A673 (cell line): Measurements from ENCODE around the gene CERS6. TPM values are rescaled to one million over a fixed set of nuclear protein-coding genes. Genes with fewer than 3 reads are reported as not detected.

Source experiments
- BruUV-seq: library from RNA; stranded (reverse); fragments of 400-500 nt; replicated peaks from 2 replicates; lab custom pipeline; 2021; lab: Mats Ljungman, UMichigan
- CTCF ChIA-PET: fragments of 300-600 bp; sonication (Branson Sonifier 250); formaldehyde crosslinking; loops from one replicate; lab custom pipeline; 2022; ENCODE audit warnings: antibody characterized with exemption; lab: Charles Lee
- POLR2A ChIA-PET: fragments of 300-600 bp; sonication (Branson Sonifier 250); formaldehyde crosslinking; loops from one replicate; lab custom pipeline; 2022; ENCODE audit warnings: antibody characterized with exemption; ENCODE audit not compliant: low non-redundant PET; lab: Charles Lee
- DNase-seq: peaks from one replicate; pipeline ENCODE4 v3.0.0-alpha.2; 2015; ENCODE audit warnings: low spot score
- H3K27ac ChIP-seq: fragments of 200-600 bp; sonication (generic); 2 replicates; pipeline ENCODE4 v1.5.1; 2016; ENCODE audit warnings: mixed run types, low read depth, mild to moderate bottlenecking, mixed read lengths, antibody characterized with exemption, low read length; ENCODE audit not compliant: poor library complexity, severe bottlenecking
- H3K27me3 ChIP-seq: fragments of 200-600 bp; sonication (generic); replicated peaks from 2 replicates; pipeline ENCODE4 v1.6.1; 2017; ENCODE audit warnings: mixed run types, low read depth, mild to moderate bottlenecking, mixed read lengths, antibody characterized with exemption, low read length; ENCODE audit not compliant: insufficient read depth, poor library complexity
- H3K36me3 ChIP-seq: fragments of 200-600 bp; sonication (generic); 2 replicates; pipeline ENCODE4 v1.6.1; 2016; ENCODE audit warnings: mixed run types, mild to moderate bottlenecking, mixed read lengths, antibody characterized with exemption, low read length; ENCODE audit not compliant: insufficient read depth, poor library complexity, severe bottlenecking
- H3K4me1 ChIP-seq: fragments of 200-600 bp; sonication (generic); 2 replicates; pipeline ENCODE4 v1.6.1; 2017; ENCODE audit warnings: mixed run types, mild to moderate bottlenecking, mixed read lengths, antibody characterized with exemption, low read length; ENCODE audit not compliant: insufficient read depth, poor library complexity, severe bottlenecking
- H3K4me3 ChIP-seq: fragments of 200-600 bp; sonication (generic); 2 replicates; pipeline ENCODE4 v1.5.1; 2016; ENCODE audit warnings: low read depth, mixed run types, mild to moderate bottlenecking, mixed read lengths, low read length; ENCODE audit not compliant: poor library complexity, severe bottlenecking
- H3K9me3 ChIP-seq: fragments of 200-600 bp; sonication (generic); 2 replicates; pipeline ENCODE4 v1.6.1; 2016; ENCODE audit warnings: mixed run types, low read depth, mild to moderate bottlenecking, mixed read lengths, antibody characterized with exemption, low read length; ENCODE audit not compliant: poor library complexity, severe bottlenecking
- EZH2 ChIP-seq: fragments of 200-600 bp; sonication (generic); IDR thresholded peaks from 2 replicates; pipeline ENCODE4 v1.6.1; 2017; ENCODE audit warnings: borderline replicate concordance, low read depth, mild to moderate bottlenecking, mixed read lengths, antibody characterized with exemption, low read length; ENCODE audit not compliant: poor library complexity, severe bottlenecking
- intact Hi-C: fragments of 100-400 bp; cut with micrococcal nuclease; formaldehyde crosslinking; loops from one replicate; pipeline ENCODE4 v1.10.0; 2022; ENCODE audit not compliant: unreplicated experiment
- total RNA-seq: library from RNA; stranded (reverse); gene quantifications from 2 replicates; pipeline ENCODE4 v1.2.3, GENCODE V29; 2021
- TF ChIP-seq, protein P1 (sequence below): fragments of 300-800, 200-600 bp; sonication (generic); conservative IDR thresholded peaks from 2 replicates; pipeline ENCODE4 v1.5.1; 2017; ENCODE audit warnings: low read depth, mild to moderate bottlenecking, antibody characterized with exemption, low read length, moderate library complexity, mixed read lengths

Gene CERS6
- total RNA-seq, 1 experiment from 2014 or later = 12.4 TPM

DNA sequence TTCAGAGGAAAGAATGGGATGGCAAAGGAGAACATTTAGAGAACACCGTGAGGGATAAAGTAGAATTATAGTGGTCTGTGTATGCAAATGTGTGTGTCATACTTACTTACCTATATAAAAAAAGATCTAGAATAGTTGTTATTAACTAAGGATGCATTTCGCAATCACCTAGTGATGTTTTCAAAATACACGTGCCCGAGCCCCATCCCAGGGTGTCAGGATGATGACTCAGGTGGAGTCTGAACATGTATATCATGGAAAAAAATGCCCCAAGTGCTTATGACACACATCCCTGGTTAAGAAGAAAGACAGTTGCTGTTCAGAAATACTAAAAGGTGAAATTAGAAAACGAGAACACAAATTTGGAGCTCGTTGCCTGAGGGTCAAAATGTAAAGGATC is 109.0 kb downstream of the CERS6 start:
- no peak overlapping the region for H3K27ac ChIP-seq
- TF ChIP-seq, protein P1, sequence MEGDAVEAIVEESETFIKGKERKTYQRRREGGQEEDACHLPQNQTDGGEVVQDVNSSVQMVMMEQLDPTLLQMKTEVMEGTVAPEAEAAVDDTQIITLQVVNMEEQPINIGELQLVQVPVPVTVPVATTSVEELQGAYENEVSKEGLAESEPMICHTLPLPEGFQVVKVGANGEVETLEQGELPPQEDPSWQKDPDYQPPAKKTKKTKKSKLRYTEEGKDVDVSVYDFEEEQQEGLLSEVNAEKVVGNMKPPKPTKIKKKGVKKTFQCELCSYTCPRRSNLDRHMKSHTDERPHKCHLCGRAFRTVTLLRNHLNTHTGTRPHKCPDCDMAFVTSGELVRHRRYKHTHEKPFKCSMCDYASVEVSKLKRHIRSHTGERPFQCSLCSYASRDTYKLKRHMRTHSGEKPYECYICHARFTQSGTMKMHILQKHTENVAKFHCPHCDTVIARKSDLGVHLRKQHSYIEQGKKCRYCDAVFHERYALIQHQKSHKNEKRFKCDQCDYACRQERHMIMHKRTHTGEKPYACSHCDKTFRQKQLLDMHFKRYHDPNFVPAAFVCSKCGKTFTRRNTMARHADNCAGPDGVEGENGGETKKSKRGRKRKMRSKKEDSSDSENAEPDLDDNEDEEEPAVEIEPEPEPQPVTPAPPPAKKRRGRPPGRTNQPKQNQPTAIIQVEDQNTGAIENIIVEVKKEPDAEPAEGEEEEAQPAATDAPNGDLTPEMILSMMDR = no peak
- no peak for TF ChIP-seq EZH2
- no peaks in the 10 kb centered on the region for H3K4me1 ChIP-seq
- no peak for DNase-seq
- no peaks in the 10 kb centered on the region for H3K27me3 ChIP-seq
- no peak overlapping the region for H3K4me3 ChIP-seq
- CTCF ChIA-PET = no interaction called here
- H3K36me3 ChIP-seq = no peaks in the 10 kb centered on the region
- intact Hi-C loops = no loop called here
- no TSS peak for BruUV-seq
- H3K9me3 ChIP-seq = no peaks in the 10 kb centered on the region
- POLR2A ChIA-PET = no interaction called here

DNA sequence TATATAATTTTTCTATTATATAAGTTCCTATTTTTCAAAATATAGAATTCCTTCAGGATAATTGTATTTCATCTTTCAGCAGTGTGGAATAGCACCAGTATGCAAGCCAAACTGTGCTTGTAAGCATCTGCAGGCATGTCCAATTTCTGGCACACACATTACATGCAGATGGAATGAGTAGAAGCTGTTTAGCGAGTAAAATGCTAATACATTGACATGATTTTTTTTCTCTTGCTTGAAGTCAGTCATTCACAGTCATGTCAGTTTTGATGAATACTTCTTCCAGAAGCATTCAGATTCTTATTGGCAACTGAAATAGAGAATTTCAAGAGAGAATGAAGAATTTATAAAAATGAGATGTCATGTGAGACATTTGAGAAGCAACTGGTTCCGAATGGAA is 109.4 kb downstream of the CERS6 start:
- Histone ChIP-seq H3K27me3 (no peaks in the 10 kb centered on the region), H3K9me3 (no peaks in the 10 kb centered on the region), H3K4me1 (no peaks in the 10 kb centered on the region), H3K36me3 (no peaks in the 10 kb centered on the region), H3K4me3 (no peak overlapping the region), H3K27ac (no peak overlapping the region)
- ChIA-PET POLR2A (no interaction called here), CTCF (no interaction called here)
- no TSS peak for BruUV-seq
- no peak for TF ChIP-seq EZH2
- TF ChIP-seq, protein P1 = no peak
- intact Hi-C loops = no loop called here
- no peak for DNase-seq

DNA sequence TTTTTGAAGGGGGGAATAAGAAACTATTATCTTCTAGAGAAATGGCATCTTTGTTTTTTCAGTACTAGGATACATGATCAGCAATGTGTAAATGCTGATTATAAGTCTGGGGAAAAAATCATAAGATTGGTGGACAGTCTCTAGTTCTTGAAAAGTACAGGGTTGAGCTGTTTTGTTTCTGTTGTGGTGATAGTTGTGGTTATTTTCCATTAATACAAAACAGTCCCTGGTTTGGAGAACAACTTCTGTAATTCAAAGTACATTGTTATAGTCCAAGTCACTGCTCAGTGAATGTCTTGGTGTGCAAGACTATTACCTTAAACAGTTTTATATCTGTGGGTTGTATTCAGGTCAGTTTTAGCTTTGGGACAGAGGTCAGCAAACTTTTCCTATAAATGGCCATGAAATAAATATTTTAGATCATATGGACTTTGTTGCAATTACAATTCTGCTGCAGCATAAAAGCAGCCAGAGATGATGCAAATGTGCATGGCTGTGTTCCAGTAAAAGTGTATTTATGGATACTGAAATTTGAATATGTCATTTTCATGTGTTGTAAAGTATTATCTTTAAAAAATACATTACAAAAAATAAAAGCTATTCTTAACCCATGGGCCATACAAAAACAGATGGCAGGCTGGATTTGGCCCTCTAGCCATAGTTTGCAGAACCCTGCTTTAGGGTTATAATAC is 111.0 kb downstream of the CERS6 start:
- CTCF ChIA-PET = no interaction called here
- Histone ChIP-seq H3K27ac (no peak overlapping the region), H3K9me3 (no peaks in the 10 kb centered on the region), H3K36me3 (no peaks in the 10 kb centered on the region), H3K27me3 (no peaks in the 10 kb centered on the region), H3K4me1 (no peaks in the 10 kb centered on the region), H3K4me3 (no peak overlapping the region)
- POLR2A ChIA-PET = no interaction called here
- no TSS peak for BruUV-seq
- TF ChIP-seq EZH2 = no peak
- TF ChIP-seq, protein P1 = no peak
- DNase-seq = no peak
- intact Hi-C loops = no loop called here
